ENCODE measurements around the gene PDX1.

PDX1 gene

DNA sequence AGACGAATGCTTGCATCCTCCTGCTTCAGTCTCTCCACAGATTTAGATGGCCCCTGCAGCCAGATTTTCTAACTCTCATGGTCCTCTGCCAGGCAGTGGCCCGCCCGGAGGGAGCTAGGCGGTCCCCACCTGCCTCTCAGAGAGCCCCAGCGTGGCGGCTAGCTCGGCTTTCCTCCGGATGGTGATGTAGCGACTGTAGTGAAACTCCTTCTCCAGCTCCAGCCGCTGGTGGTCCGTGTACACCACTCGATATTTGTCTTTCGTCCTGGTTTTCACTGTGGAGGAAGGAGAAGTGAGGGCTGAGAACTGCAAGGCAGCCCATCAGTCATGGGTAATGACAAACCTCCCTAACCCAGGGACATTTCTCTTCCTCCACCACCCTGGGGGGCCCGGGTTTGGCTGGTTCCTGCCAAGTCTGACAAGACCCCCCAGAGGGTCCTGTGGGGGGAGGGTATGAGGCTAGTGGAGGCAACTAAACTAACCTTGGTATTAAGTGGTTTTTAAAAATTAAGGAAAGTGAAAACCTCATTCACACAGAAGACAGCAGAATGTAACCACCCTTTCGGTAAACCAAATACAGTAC is 45.0 kb downstream of the PDX1 start:
- DNase-seq (ENCODE audit: low read depth): no peak
- H3K4me3 ChIP-seq (ENCODE audit: low read depth, low read length): no peak overlapping the region
- no peak for TF ChIP-seq CTCF (IDR thresholded peaks at IDR 0.05; ENCODE audit: insufficient read depth, low read depth, low read length, missing control alignments)

- TF ChIP-seq CTCF (IDR thresholded peaks at IDR 0.05; ENCODE audit: insufficient read depth, low read depth, low read length, missing control alignments): no peak
- no peak for DNase-seq (ENCODE audit: low read depth)
- H3K4me3 ChIP-seq (ENCODE audit: low read depth, low read length): no peak overlapping the region
Observed at GRCh38 chr13:27965343-27965739, 45.5 kb downstream of the PDX1 start.

- DNase-seq (ENCODE audit: low read depth): no peak
- no peak overlapping the region for H3K4me3 ChIP-seq (ENCODE audit: low read depth, low read length)
- TF ChIP-seq CTCF (IDR thresholded peaks at IDR 0.05; ENCODE audit: insufficient read depth, low read depth, low read length, missing control alignments): no peak
Observed at GRCh38 chr13:27965740-27966640, 46.2 kb downstream of the PDX1 start.

DNA sequence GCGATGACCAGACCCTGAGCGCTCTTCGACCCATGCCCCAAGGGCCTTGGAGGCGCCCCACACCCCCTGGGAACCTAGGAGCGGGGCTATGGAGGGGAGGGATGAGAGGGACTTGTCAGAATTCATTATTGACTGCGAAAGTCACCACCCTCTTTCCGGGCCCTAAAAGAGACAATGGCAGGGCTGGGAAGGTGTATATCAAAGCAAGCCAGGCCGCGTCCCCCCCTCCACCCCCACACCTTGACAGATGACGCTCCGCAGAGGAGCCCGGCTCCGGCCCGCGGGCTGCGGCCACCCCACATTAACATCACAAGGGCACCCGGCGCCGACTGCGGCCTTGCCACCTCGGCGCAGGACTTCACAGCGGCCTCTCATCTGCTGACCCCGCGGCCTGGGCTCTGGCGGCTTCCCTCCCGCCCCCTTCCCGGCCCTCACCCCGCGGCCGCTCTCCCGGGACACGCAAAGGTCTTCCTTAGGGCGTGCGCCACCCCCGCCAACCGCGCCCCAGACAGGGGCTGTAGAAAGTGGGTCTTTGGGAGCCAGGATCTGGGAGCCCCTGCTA is 46.9 kb downstream of the PDX1 start:
- no peak overlapping the region for H3K4me3 ChIP-seq (ENCODE audit: low read depth, low read length)
- no peak for DNase-seq (ENCODE audit: low read depth)
- TF ChIP-seq CTCF (IDR thresholded peaks at IDR 0.05; ENCODE audit: insufficient read depth, low read depth, low read length, missing control alignments): no peak

DNA sequence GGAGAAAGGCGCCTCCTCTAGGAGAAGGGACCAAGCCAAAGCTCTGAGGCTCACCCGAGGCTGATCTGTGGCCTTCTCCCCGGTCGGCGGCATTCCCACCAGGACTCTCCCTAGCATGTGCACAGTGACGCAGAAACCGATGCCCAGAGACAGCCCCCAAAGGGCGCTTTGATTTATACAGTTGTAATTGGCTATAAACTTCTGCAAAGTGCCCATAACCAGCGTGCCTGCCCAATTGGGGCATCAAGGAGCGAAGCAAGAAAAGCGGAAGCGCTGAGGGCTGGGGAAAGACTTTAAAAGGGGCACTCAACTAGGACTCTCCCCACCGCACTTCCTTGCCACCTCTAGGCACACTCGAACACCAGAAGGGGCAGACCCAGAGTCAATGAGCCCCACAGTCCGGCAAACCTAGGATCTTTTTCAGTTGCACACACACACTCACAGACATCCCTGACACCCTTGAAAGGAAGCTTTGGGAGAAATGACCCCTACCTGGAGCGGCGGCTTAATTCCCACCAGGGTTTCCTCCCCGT is 47.5 kb downstream of the PDX1 start:
- H3K4me3 ChIP-seq (ENCODE audit: low read depth, low read length): no peak overlapping the region
- DNase-seq (ENCODE audit: low read depth): no peak
- no peak for TF ChIP-seq CTCF (IDR thresholded peaks at IDR 0.05; ENCODE audit: insufficient read depth, low read depth, low read length, missing control alignments)

DNA sequence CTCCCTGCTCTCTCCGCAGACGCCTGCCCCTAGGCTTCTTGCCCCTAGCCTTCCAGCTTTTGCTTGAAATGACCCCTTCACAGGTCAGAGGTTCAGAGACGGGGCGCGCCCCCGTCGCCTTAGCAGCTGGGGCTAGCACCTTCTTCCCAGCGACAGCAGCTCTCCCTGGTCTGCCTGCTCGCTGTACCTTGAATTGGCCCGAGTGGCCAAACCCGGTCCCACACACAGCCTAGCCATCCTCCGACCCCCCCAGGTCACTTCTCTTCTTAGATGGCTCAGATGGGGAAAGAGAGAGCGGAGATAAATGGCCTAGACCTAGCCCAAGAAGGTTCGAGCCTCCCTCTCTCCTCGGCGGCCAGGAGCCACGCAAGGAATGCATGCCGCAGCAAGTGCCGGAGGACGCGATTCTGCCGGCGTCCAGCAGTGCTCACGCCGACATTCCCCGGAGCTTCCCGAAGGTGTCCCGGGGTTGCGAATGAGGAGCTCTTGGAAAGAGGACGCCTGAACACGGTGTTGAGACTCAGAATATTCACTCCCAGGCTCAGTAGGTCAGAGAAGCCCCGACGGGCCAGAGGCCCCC is 48.0 kb downstream of the PDX1 start:
- no peak for TF ChIP-seq CTCF (IDR thresholded peaks at IDR 0.05; ENCODE audit: insufficient read depth, low read depth, low read length, missing control alignments)
- no peak overlapping the region for H3K4me3 ChIP-seq (ENCODE audit: low read depth, low read length)
- DNase-seq (ENCODE audit: low read depth): no peak

Data from GM12865 (cell line).